SJSA1 (cell line): ENCODE measurements around the gene GCLC. TPM values are rescaled to one million over a fixed set of nuclear protein-coding genes. Genes with fewer than 3 reads are reported as not detected.

Experiments used
- DNase-seq, 2 experiments: peaks; one replicate each; pipeline ENCODE4 v3.0.0-alpha.2; 2015 to 2020; ENCODE audit warnings: low spot score in 2 of 2, low read depth in 1 of 2
- H3K27ac ChIP-seq: fragments of 250-450 bp; sonication (Bioruptor Pico); 2 replicates; pipeline ENCODE4 v1.5.1; 2020; ENCODE audit warnings: mild to moderate bottlenecking, moderate library complexity
- H3K27me3 ChIP-seq: fragments of 250-450 bp; sonication (Bioruptor Pico); replicated peaks from 2 replicates; pipeline ENCODE4 v1.5.1; 2020; ENCODE audit warnings: mild to moderate bottlenecking, moderate library complexity
- H3K36me3 ChIP-seq: fragments of 250-450 bp; sonication (Bioruptor Pico); 2 replicates; pipeline ENCODE4 v1.5.1; 2020; ENCODE audit warnings: mild to moderate bottlenecking
- H3K4me1 ChIP-seq: fragments of 250-450 bp; sonication (Bioruptor Pico); replicated peaks from 2 replicates; pipeline ENCODE4 v1.6.1; 2021; ENCODE audit warnings: mild to moderate bottlenecking
- H3K4me3 ChIP-seq: fragments of 250-450 bp; sonication (Bioruptor Pico); 2 replicates; pipeline ENCODE4 v1.5.1; 2020; ENCODE audit warnings: mild to moderate bottlenecking
- H3K9me3 ChIP-seq: fragments of 250-450 bp; sonication (Bioruptor Pico); replicated peaks from 2 replicates; pipeline ENCODE4 v1.5.1; 2020; ENCODE audit warnings: mild to moderate bottlenecking
- total RNA-seq: library from RNA; depleted of rRNA; stranded (reverse); fragments of >200 nt; shearing (Covaris generic); gene quantifications from 2 replicates; pipeline ENCODE4 v1.2.3, GENCODE V29; 2014

Gene GCLC
- total RNA-seq, 1 experiment from 2014 or later: 25.8 TPM

GRCh38 chr6:53503060-53503459, 41.8 kb downstream of the GCLC start:
- DNase-seq: no peak
- Histone ChIP-seq H3K27me3 (no peaks in the 10 kb centered on the region), H3K4me1 (peaks cover 6% of the 10 kb centered on the region), H3K36me3 (peaks cover 65% of the 10 kb centered on the region), H3K27ac (no peak overlapping the region), H3K4me3 (no peak overlapping the region), H3K9me3 (no peaks in the 10 kb centered on the region)

DNA sequence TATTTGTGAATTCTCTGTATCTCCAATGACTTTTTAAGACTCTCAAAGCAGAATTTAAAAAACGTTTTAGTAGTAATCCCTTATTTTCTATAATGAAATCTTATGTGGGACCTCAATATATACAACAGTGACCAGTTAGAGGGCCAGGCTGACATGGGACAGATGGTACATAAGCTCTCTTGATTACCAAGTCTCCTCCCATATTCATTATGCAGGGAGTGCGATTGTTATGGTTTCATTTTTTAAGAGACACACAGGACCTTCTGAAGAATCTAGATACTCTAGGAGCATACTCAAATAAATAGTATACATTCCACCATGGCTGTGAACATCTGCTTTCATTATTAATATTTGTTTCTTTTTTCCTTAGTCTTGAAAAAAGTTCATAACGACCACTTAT, 43.5 kb downstream of the GCLC start:
- Histone ChIP-seq H3K9me3 (no peaks in the 10 kb centered on the region), H3K27me3 (no peaks in the 10 kb centered on the region), H3K4me1 (peaks cover 22% of the 10 kb centered on the region), H3K27ac (no peak overlapping the region), H3K36me3 (peaks cover 56% of the 10 kb centered on the region), H3K4me3 (no peak overlapping the region)
- DNase-seq: no peak

GRCh38 chr6:53500095-53500494, 44.8 kb downstream of the GCLC start:
- Histone ChIP-seq H3K9me3 (no peaks in the 10 kb centered on the region), H3K36me3 (peaks cover 45% of the 10 kb centered on the region), H3K27ac (no peak overlapping the region), H3K27me3 (no peaks in the 10 kb centered on the region), H3K4me1 (peaks cover 35% of the 10 kb centered on the region), H3K4me3 (no peak overlapping the region)
- DNase-seq: no peak

DNA sequence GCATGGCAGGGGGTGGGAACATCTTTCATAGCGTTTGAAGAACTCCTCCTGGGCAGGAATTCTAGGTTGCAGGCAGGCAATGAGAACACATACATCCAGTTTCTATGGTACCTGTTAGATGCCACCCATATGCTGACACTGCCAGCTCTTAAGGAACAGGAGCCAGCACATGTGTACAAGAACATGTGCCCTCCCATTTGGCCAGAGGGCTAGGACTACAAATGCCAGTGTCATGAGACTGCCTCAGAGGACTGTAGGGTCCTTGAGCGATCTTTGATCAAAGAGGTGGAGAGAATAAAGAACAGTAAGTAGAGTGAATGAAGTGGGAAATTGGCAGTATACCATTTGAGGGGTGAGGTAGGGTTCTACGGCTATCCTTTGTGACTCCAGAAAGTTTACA, 45.8 kb downstream of the GCLC start:
- Histone ChIP-seq H3K27ac (no peak overlapping the region), H3K9me3 (no peaks in the 10 kb centered on the region), H3K4me3 (no peak overlapping the region), H3K36me3 (peaks cover 35% of the 10 kb centered on the region), H3K4me1 (peaks cover 45% of the 10 kb centered on the region), H3K27me3 (no peaks in the 10 kb centered on the region)
- no peak for DNase-seq

DNA sequence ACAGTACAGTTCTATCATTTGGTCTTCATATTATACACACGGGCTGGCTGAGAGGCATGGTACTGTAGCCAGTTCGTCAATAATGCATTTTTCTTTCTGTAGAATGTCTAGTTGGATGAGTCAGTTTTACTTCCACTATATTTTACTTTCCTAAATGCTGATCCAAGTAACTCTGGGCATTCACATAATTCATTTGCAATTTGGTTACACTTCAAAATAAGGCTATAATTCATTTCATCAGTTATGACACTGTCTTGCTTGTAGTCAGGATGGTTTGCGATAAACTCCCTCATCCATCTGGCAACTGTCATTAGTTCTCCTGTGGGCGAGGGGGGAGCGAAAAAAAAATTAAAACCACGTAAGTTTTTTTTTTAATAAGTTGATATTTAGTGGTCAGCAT, 46.3 kb downstream of the GCLC start:
- Histone ChIP-seq H3K4me3 (no peak overlapping the region), H3K27me3 (no peaks in the 10 kb centered on the region), H3K9me3 (no peaks in the 10 kb centered on the region), H3K27ac (no peak overlapping the region), H3K36me3 (peaks cover 33% of the 10 kb centered on the region), H3K4me1 (peaks cover 50% of the 10 kb centered on the region)
- no peak for DNase-seq

DNA sequence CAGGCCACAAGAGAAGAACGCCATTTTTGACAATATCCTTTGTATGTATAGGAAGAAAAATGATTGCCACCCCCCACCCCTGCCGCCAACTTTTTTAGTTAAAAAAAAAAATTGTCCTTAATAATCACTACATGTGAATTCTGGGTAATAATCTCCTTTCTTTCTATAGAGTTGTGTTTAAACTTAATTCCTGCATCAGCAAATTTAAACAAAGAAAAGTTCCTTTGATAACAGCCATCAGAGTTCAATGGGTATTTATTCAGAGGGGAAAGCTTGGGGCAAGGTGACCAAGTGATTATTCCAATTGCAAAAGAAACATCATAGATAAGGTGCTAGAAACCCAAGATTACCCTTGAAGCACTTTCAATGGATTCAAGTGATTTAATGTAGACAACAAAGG, 47.0 kb downstream of the GCLC start:
- Histone ChIP-seq H3K4me1 (peaks cover 56% of the 10 kb centered on the region), H3K27ac (peak overlapping the region; percentile 34), H3K27me3 (no peaks in the 10 kb centered on the region), H3K36me3 (peaks cover 25% of the 10 kb centered on the region), H3K4me3 (no peak overlapping the region), H3K9me3 (no peaks in the 10 kb centered on the region)
- DNase-seq: no peak

GRCh38 chr6:53496797-53497375, 48.0 kb downstream of the GCLC start:
- DNase-seq: peak; percentile 67 to 80
- H3K27ac ChIP-seq: peak overlapping the region; percentile 34
- peaks cover 17% of the 10 kb centered on the region for H3K36me3 ChIP-seq
- H3K9me3 ChIP-seq: no peaks in the 10 kb centered on the region
- no peak overlapping the region for H3K4me3 ChIP-seq
- H3K27me3 ChIP-seq: no peaks in the 10 kb centered on the region
- peaks cover 56% of the 10 kb centered on the region for H3K4me1 ChIP-seq

GRCh38 chr6:53495506-53496499, 49.1 kb downstream of the GCLC start:
- Histone ChIP-seq H3K4me3 (no peak overlapping the region), H3K27me3 (no peaks in the 10 kb centered on the region), H3K27ac (peak overlapping the region; percentile 34), H3K36me3 (peaks cover 17% of the 10 kb centered on the region), H3K4me1 (peaks cover 56% of the 10 kb centered on the region), H3K9me3 (no peaks in the 10 kb centered on the region)
- peak in 1 of 2 experiments; percentile 58 for DNase-seq

- peaks cover 4% of the 10 kb centered on the region for H3K36me3 ChIP-seq
- H3K27ac ChIP-seq: peak overlapping the region; percentile 1; the same call in 1 of the 2 replicates
- peaks cover 56% of the 10 kb centered on the region for H3K4me1 ChIP-seq
- H3K4me3 ChIP-seq: no peak overlapping the region
- no peaks in the 10 kb centered on the region for H3K27me3 ChIP-seq
- DNase-seq: peak in 1 of 2 experiments; percentile 28
- no peaks in the 10 kb centered on the region for H3K9me3 ChIP-seq
These were observed 50.8 kb downstream of the GCLC start for GRCh38 chr6:53494076-53494475.

- H3K27me3 ChIP-seq: no peaks in the 10 kb centered on the region
- DNase-seq: no peak
- H3K27ac ChIP-seq: peak overlapping the region; percentile 1; the same call in 1 of the 2 replicates
- peak overlapping the region; percentile 12 for H3K4me3 ChIP-seq
- H3K9me3 ChIP-seq: no peaks in the 10 kb centered on the region
- H3K4me1 ChIP-seq: peaks cover 56% of the 10 kb centered on the region
- H3K36me3 ChIP-seq: 0 out of 2 replicates have a peak, but pooled peaks cover 3% of the 10 kb centered on the region
These were observed 51.3 kb downstream of the GCLC start for GRCh38 chr6:53493635-53494025.

- no peaks in the 10 kb centered on the region for H3K27me3 ChIP-seq
- peak overlapping the region; percentile 1; the same call in 1 of the 2 replicates for H3K27ac ChIP-seq
- no peaks in the 10 kb centered on the region for H3K36me3 ChIP-seq
- peaks cover 50% of the 10 kb centered on the region for H3K4me1 ChIP-seq
- H3K9me3 ChIP-seq: no peaks in the 10 kb centered on the region
- peak overlapping the region; percentile 12 for H3K4me3 ChIP-seq
- peak; percentile 49 to 78 for DNase-seq
These were observed 51.9 kb downstream of the GCLC start for GRCh38 chr6:53492860-53493634.

DNA sequence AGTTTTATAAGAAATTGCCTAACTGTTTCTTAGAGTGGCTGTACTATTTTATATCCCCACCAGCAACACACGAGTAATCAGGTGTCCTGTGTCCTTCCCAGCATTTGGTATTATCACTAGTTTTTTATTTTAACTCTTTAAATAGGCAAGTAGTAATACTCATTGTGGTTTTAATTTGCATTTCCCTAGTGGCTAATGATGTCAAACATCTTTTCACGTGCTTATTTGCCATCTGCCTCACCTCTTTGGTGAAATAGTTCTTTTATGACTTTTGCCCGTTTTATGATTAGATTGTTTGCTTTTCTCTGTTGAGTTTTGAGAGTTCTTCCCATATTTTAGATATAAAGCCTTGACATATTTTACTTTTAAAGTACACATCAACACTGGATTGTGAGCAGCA, 57.8 kb downstream of the GCLC start:
- H3K4me1 ChIP-seq: 0 out of 2 replicates have a peak, but pooled peaks cover 4% of the 10 kb centered on the region
- no peak overlapping the region for H3K4me3 ChIP-seq
- DNase-seq: no peak
- no peaks in the 10 kb centered on the region for H3K36me3 ChIP-seq
- H3K27me3 ChIP-seq: peaks cover 6% of the 10 kb centered on the region; the same call in 1 of the 2 replicates
- no peaks in the 10 kb centered on the region for H3K9me3 ChIP-seq
- H3K27ac ChIP-seq: no peak overlapping the region

DNA sequence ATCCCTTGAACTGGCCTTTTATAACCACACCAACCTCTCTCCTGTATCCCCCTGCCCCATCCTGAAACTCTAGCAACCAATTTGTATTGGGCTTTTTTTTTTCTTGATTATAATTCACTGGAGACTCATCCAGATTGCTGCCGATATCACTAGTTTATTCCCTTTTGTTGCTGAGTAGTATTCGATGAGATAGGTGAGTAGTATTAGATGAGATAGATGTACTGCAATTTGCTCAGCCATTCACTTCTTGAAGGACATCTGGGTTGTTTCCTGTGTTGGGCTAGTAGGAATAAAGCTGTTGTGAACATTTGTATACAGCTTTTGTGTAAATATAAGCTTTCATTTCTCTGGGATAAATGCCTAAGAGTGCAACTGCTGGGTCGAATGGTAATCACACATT, 58.2 kb downstream of the GCLC start:
- Histone ChIP-seq H3K4me3 (no peak overlapping the region), H3K27me3 (peaks cover 6% of the 10 kb centered on the region; the same call in 1 of the 2 replicates), H3K36me3 (no peaks in the 10 kb centered on the region), H3K4me1 (0 out of 2 replicates have a peak, but pooled peaks cover 4% of the 10 kb centered on the region), H3K9me3 (no peaks in the 10 kb centered on the region), H3K27ac (no peak overlapping the region)
- DNase-seq: no peak
